Parathyroid adenoma (tissue), 2 donors: ENCODE data around the gene MYDGF.

ENCODE experiments used
- H2AFZ ChIP-seq: fragments of 300-600 bp; sonication (generic); one replicate; pipeline ENCODE4 v1.7.0; 2017; ENCODE audit warnings: antibody characterized with exemption, mild to moderate bottlenecking
- H3K27ac ChIP-seq: fragments of 300-600 bp; sonication (generic); one replicate; pipeline ENCODE4 v1.7.0; 2017
- H3K27me3 ChIP-seq: fragments of 300-600 bp; sonication (generic); one replicate; pipeline ENCODE4 v1.7.0; 2017; ENCODE audit warnings: low read length; ENCODE audit not compliant: control insufficient read depth, insufficient read depth
- H3K36me3 ChIP-seq: fragments of 300-600 bp; sonication (generic); one replicate; pipeline ENCODE4 v1.7.0; 2017; ENCODE audit warnings: low read length; ENCODE audit not compliant: control insufficient read depth, insufficient read depth
- H3K4me1 ChIP-seq: fragments of 300-600 bp; sonication (generic); one replicate; pipeline ENCODE4 v1.7.0; 2017; ENCODE audit warnings: control low read depth
- H3K4me2 ChIP-seq: fragments of 300-600 bp; sonication (generic); one replicate; pipeline ENCODE4 v1.7.0; 2017; ENCODE audit warnings: low read length
- H3K4me3 ChIP-seq: fragments of 300-600 bp; sonication (generic); one replicate; pipeline ENCODE4 v1.7.0; 2017; ENCODE audit warnings: low read depth, low read length
- H3K79me2 ChIP-seq: fragments of 300-600 bp; sonication (generic); one replicate; pipeline ENCODE4 v1.7.0; 2017; ENCODE audit warnings: control low read depth
- H3K9ac ChIP-seq: fragments of 300-600 bp; sonication (generic); one replicate; pipeline ENCODE4 v1.7.0; 2017; ENCODE audit warnings: mild to moderate bottlenecking
- H3K9me3 ChIP-seq: fragments of 300-600 bp; sonication (generic); one replicate; pipeline ENCODE4 v1.7.0; 2017; ENCODE audit warnings: low read length; ENCODE audit not compliant: control insufficient read depth
- CTCF ChIP-seq: fragments of 300-600 bp; sonication (generic); IDR thresholded peaks from one replicate; pipeline ENCODE4 v1.7.0; 2017; ENCODE audit warnings: antibody characterized with exemption, mild to moderate bottlenecking
- donor health status: primary hyperparathyroidism.

MYDGF gene

DNA sequence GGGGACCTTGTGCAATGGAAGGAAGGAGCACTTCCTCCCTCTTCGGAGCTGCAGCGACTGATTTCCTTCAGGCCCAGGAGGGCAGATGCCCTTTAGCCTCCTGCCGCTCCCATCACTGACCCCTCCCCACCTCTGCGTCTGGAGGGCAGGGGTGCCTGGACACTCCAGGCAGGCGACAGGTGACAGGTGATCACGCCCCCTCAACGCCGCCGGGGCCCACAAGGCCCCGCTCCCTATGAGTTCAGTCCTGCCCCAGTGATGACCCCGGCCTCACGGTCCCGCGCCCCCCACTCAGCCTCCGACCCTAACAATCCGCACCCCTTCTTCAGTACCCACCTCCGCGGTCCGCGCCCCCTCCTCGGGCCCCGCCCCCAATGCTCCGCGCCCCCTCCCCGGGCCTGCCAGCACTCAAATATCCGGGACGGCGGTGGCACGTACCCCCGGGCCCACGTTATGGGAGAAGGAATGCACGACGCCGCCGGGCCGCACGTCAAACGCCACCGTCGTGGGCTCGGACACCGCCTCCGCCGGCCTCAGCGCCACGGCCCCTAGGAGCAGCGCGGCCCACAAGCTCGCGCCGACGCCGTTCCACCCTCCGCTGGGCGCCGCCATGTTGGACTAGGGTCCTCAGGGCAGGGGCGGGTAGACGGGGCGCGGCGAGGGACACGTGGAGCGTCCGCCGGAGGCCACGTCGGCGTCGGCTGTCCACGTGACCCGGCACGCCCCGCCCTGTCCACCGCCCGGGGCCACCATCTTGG, at the start of gene MYDGF:
MYDGF (minus strand) TSS at position 620 of the 758 bp plus-strand sequence; CDS start at position 612, 8 bp downstream.
- peak within 1 kb of the TSS; percentile 50 for H3K27ac ChIP-seq
- no peaks in the 10 kb centered on the region for H3K9me3 ChIP-seq
- peaks cover 5% of the 10 kb centered on the region for H3K4me1 ChIP-seq
- H3K4me3 ChIP-seq = peak within 1 kb of the TSS; percentile 86
- H3K27me3 ChIP-seq = no peaks in the 10 kb centered on the region
- H3K9ac ChIP-seq = peak within 1 kb of the TSS; percentile 74
- no peaks in the 10 kb centered on the region for H3K36me3 ChIP-seq
- peaks cover 5% of the 10 kb centered on the region for H3K79me2 ChIP-seq
- H3K4me2 ChIP-seq = peak within 1 kb of the TSS; percentile 65
- TF ChIP-seq CTCF = no peak
- H2AFZ ChIP-seq = peak within 1 kb of the TSS; percentile 89

GRCh38 chr19:4719499-4719866, 49.3 kb upstream of the MYDGF start:
- H3K27me3 ChIP-seq = no peaks in the 10 kb centered on the region
- no peak overlapping the region for H3K9ac ChIP-seq
- no peaks in the 10 kb centered on the region for H3K36me3 ChIP-seq
- no peak overlapping the region for H3K27ac ChIP-seq
- H2AFZ ChIP-seq = no peak overlapping the region
- H3K4me2 ChIP-seq = no peak overlapping the region
- no peaks in the 10 kb centered on the region for H3K4me1 ChIP-seq
- H3K9me3 ChIP-seq = no peaks in the 10 kb centered on the region
- peaks cover 8% of the 10 kb centered on the region for H3K79me2 ChIP-seq
- TF ChIP-seq CTCF = no peak
- no peak overlapping the region for H3K4me3 ChIP-seq

- Histone ChIP-seq H3K36me3 (no peaks in the 10 kb centered on the region), H3K9ac (no peak overlapping the region), H3K4me1 (no peaks in the 10 kb centered on the region), H3K4me2 (no peak overlapping the region), H3K9me3 (no peaks in the 10 kb centered on the region), H3K27me3 (no peaks in the 10 kb centered on the region), H2AFZ (no peak overlapping the region), H3K4me3 (no peak overlapping the region), H3K79me2 (peaks cover 8% of the 10 kb centered on the region), H3K27ac (no peak overlapping the region)
- no peak for TF ChIP-seq CTCF
These were observed 48.0 kb upstream of the MYDGF start for GRCh38 chr19:4717966-4718701.

DNA sequence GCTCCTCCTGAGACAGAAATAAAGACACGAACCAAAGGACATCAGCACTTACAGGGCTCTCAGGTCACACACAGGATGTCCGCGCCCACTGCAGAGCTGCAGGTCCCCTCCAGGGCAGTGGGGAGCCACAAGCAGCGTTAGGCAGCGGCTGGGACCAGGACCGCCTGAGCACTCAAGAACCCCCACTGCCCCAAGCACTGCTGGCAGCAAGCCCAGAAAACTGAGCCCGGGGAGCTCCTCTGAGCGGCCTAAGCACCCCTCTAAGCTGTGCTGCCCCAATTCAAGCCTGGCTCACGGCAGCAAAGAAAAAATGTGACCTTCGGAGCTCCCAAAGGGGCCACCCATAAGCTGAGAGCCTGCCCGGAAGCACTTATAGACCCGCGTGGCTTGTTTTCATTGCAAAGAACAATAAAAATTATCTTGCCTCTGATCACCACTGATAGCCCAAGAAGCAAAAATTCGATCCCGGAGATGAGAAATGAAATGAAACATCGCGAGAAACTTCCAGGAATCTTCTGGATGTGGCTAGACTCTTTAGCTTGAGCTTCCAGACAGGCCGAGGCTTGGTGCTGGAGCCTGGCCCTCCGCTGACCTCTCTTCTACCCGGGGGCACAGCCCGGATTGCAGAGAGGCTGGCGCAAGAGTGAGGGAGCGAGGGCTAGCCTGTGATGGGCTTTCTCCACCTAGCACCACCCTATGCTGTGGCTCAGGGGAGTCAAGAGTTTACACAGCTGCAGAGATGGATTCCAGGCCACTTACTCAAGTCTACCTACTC, 47.2 kb upstream of the MYDGF start:
- Histone ChIP-seq H3K4me3 (no peak overlapping the region), H3K9me3 (no peaks in the 10 kb centered on the region), H2AFZ (no peak overlapping the region), H3K9ac (no peak overlapping the region), H3K27me3 (no peaks in the 10 kb centered on the region), H3K4me1 (no peaks in the 10 kb centered on the region), H3K27ac (no peak overlapping the region), H3K79me2 (peaks cover 6% of the 10 kb centered on the region), H3K4me2 (no peak overlapping the region), H3K36me3 (no peaks in the 10 kb centered on the region)
- TF ChIP-seq CTCF = no peak
